Activated CD4-positive, alpha-beta T cell treated with anti-CD3 and anti-CD28 coated beads, Interleukin-2, amount 10 ng/mL, durations not matched to agents 7 days and 5 days (primary cell): Measurements from ENCODE around the gene CACNA1B. TPM values are rescaled to one million over a fixed set of nuclear protein-coding genes. Genes with fewer than 3 reads are reported as not detected.

ENCODE experiments used
- CTCF ChIA-PET: fragments of 350-600 bp; sonication (Branson Sonifier 250); formaldehyde crosslinking; loops from one replicate; lab custom pipeline; 2021; ENCODE audit warnings: antibody characterized with exemption; lab: Charles Lee
- POLR2A ChIA-PET: fragments of 350-600 bp; sonication (Branson Sonifier 250); formaldehyde crosslinking; loops from one replicate; lab custom pipeline; 2021; ENCODE audit warnings: antibody characterized with exemption; lab: Charles Lee
- DNase-seq: peaks from one replicate; pipeline ENCODE4 v3.0.0-alpha.2; 2020
- H3K27ac Mint-ChIP-seq: one replicate; pipeline ENCODE4 v1.8.0; 2021; ENCODE audit warnings: mild to moderate bottlenecking, moderate library complexity, mixed read lengths
- H3K27me3 Mint-ChIP-seq: one replicate; pipeline ENCODE4 v1.8.0; 2021; ENCODE audit warnings: mixed read lengths
- H3K36me3 Mint-ChIP-seq: one replicate; pipeline ENCODE4 v1.8.0; 2021; ENCODE audit warnings: low read depth, mixed read lengths
- H3K4me1 Mint-ChIP-seq: one replicate; pipeline ENCODE4 v1.8.0; 2021; ENCODE audit warnings: mixed read lengths
- H3K4me3 Mint-ChIP-seq: one replicate; pipeline ENCODE4 v1.8.0; 2021; ENCODE audit warnings: mild to moderate bottlenecking, moderate library complexity, mixed read lengths
- H3K9me3 Mint-ChIP-seq: one replicate; pipeline ENCODE4 v1.8.0; 2021; ENCODE audit warnings: mixed read lengths
- total RNA-seq, 2 experiments: library from RNA; stranded (reverse); gene quantifications; one replicate each; pipeline ENCODE4 v1.2.3, GENCODE V29; 2021

The CACNA1B gene
- total RNA-seq, 2 experiments from 2014 or later = not detected

- CTCF ChIA-PET = no interaction called here
- POLR2A ChIA-PET = no interaction called here
- no peak for DNase-seq
- H3K27ac Mint-ChIP-seq = no peak overlapping the region
- H3K36me3 Mint-ChIP-seq = no peaks in the 10 kb centered on the region
- H3K27me3 Mint-ChIP-seq = no peaks in the 10 kb centered on the region
- no peaks in the 10 kb centered on the region for H3K4me1 Mint-ChIP-seq
- no peaks in the 10 kb centered on the region for H3K9me3 Mint-ChIP-seq
- no peak overlapping the region for H3K4me3 Mint-ChIP-seq
These were observed 30.2 kb downstream of the CACNA1B start for GRCh38 chr9:137907776-137908175.

GRCh38 chr9:137912671-137913070 is 35.1 kb downstream of the CACNA1B start:
- H3K27me3 Mint-ChIP-seq = no peaks in the 10 kb centered on the region
- no peak overlapping the region for H3K4me3 Mint-ChIP-seq
- H3K4me1 Mint-ChIP-seq = no peaks in the 10 kb centered on the region
- POLR2A ChIA-PET = no interaction called here
- H3K27ac Mint-ChIP-seq = no peak overlapping the region
- no peaks in the 10 kb centered on the region for H3K9me3 Mint-ChIP-seq
- no peaks in the 10 kb centered on the region for H3K36me3 Mint-ChIP-seq
- no peak for DNase-seq
- CTCF ChIA-PET = no interaction called here

DNA sequence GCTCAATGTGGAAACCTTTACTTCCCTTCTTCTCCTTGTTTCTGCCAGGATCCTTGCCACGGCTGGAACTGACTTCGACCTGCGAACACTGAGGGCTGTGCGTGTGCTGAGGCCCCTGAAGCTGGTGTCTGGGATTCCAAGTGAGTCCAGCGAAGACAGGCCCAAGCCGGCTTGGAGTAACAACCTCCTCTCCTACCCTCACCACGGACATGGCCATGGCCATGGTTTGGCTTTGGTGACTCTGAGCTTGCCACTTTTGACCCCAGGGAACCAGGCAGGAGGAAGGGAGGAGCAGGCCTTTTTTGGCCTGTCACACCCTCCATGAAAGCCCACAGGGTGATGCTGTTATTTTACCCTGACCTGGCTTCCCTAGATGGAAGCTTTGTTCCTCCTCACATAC is 35.5 kb downstream of the CACNA1B start:
- CTCF ChIA-PET = no interaction called here
- Mint-ChIP-seq H3K4me1 (no peaks in the 10 kb centered on the region), H3K36me3 (no peaks in the 10 kb centered on the region), H3K4me3 (no peak overlapping the region), H3K27ac (no peak overlapping the region), H3K9me3 (no peaks in the 10 kb centered on the region), H3K27me3 (no peaks in the 10 kb centered on the region)
- no peak for DNase-seq
- POLR2A ChIA-PET = no interaction called here

- DNase-seq = no peak
- H3K4me1 Mint-ChIP-seq = no peaks in the 10 kb centered on the region
- ChIA-PET CTCF (interaction anchor here (0.5 to 0.6 kb wide), 2 partner anchors 172 to 179 kb away, joined by 3 to 4 read pairs; no protein-coding TSS in a partner anchor), POLR2A (no interaction called here)
- H3K27me3 Mint-ChIP-seq = no peaks in the 10 kb centered on the region
- H3K27ac Mint-ChIP-seq = no peak overlapping the region
- no peaks in the 10 kb centered on the region for H3K36me3 Mint-ChIP-seq
- no peak overlapping the region for H3K4me3 Mint-ChIP-seq
- H3K9me3 Mint-ChIP-seq = no peaks in the 10 kb centered on the region
These were observed 36.5 kb downstream of the CACNA1B start for GRCh38 chr9:137913771-137914767.

DNA sequence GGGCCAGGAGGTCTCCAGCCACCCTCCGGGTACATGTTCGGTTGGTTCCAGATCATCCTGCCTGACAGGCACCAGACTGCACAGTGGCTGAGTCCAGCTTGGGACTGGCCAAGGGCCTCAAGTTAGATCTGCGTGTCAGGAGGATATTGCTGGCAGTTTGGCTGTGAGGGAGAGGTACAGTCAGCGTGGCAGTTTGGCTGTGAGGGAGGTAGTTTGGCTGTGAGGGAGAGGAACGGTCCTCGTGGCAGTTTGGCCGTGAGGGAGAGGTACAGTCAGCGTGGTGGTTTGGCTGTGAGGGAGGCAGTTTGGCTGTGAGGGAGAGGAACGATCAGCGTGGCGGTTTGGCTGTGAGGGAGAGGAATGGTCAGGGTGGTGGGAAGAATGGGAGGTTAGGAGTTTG is 39.0 kb downstream of the CACNA1B start:
- no peaks in the 10 kb centered on the region for H3K9me3 Mint-ChIP-seq
- H3K27me3 Mint-ChIP-seq = no peaks in the 10 kb centered on the region
- H3K36me3 Mint-ChIP-seq = no peaks in the 10 kb centered on the region
- no peak for DNase-seq
- no peak overlapping the region for H3K4me3 Mint-ChIP-seq
- H3K4me1 Mint-ChIP-seq = no peaks in the 10 kb centered on the region
- H3K27ac Mint-ChIP-seq = no peak overlapping the region
- ChIA-PET CTCF (no interaction called here), POLR2A (no interaction called here)

- ChIA-PET CTCF (no interaction called here), POLR2A (no interaction called here)
- H3K9me3 Mint-ChIP-seq = no peaks in the 10 kb centered on the region
- H3K27me3 Mint-ChIP-seq = no peaks in the 10 kb centered on the region
- H3K36me3 Mint-ChIP-seq = no peaks in the 10 kb centered on the region
- no peaks in the 10 kb centered on the region for H3K4me1 Mint-ChIP-seq
- no peak overlapping the region for H3K27ac Mint-ChIP-seq
- DNase-seq = no peak
- no peak overlapping the region for H3K4me3 Mint-ChIP-seq
These were observed 39.5 kb downstream of the CACNA1B start for GRCh38 chr9:137917116-137917515.

DNA sequence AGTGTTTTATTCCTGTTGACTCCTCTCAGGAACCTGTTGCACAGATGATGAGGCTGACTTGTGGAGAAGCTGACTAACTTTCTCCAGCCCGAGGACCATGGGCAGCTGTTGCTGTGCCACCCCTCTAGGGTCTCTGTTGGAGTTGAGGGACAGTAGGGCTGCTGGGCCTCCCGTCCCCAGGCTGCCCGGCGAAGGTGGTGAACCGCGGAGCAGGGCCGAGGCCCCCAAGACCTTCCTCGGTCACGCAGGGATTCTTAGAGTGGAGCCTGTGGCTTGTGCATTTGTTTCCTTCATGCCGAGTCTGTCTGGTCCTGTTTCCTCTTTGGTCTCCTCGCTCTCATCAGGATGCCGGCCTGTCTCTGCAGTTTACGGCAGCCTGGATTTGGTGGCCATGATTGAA is 40.2 kb downstream of the CACNA1B start:
- ChIA-PET CTCF (interaction anchor here (0.6 kb wide), 1 partner anchor 8 kb away, joined by 3 read pairs; no protein-coding TSS in a partner anchor), POLR2A (no interaction called here)
- Mint-ChIP-seq H3K9me3 (no peaks in the 10 kb centered on the region), H3K4me3 (no peak overlapping the region), H3K4me1 (no peaks in the 10 kb centered on the region), H3K36me3 (no peaks in the 10 kb centered on the region), H3K27ac (no peak overlapping the region), H3K27me3 (no peaks in the 10 kb centered on the region)
- no peak for DNase-seq

DNA sequence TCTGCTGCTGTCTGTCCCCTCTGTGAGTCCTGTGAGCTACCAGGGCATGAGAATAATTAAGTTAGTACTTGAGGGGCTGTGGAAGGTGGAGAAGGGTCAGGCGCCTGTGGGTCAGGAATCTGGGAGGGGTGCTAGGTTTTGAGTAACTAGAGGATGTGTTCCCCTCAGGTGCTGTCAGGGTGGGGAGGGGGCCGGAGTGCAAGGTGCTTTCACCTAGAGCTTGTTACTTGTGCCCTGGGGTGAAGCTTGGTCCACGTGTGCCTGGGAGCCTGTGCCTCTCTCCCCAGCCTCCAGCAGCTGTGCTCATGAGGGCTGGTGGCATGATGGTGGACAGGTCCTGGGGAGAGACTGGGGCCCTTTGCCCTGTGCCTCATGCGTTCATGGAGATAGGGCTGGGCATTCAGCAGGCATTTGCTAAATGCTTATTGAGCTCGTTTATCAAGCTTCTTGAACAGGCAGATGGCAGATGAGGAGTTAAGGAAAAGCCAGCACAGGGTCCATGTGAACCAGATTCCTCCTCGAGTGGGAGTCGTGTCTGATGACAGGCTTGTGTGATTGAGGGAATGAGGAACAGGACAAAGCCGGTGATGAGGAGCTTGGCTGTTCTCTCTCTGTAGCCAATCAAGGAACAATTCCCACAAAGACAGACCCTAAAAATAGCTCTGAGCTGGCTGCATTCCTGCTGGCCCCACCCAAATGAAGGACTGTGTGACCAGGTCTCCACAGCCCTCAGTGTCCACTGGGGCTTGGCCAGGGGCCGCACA is 40.9 kb downstream of the CACNA1B start:
- H3K27ac Mint-ChIP-seq = no peak overlapping the region
- DNase-seq = no peak
- H3K4me3 Mint-ChIP-seq = no peak overlapping the region
- H3K9me3 Mint-ChIP-seq = no peaks in the 10 kb centered on the region
- POLR2A ChIA-PET = no interaction called here
- H3K36me3 Mint-ChIP-seq = no peaks in the 10 kb centered on the region
- no peaks in the 10 kb centered on the region for H3K4me1 Mint-ChIP-seq
- no peaks in the 10 kb centered on the region for H3K27me3 Mint-ChIP-seq
- CTCF ChIA-PET = no interaction called here

- H3K27ac Mint-ChIP-seq = no peak overlapping the region
- H3K9me3 Mint-ChIP-seq = no peaks in the 10 kb centered on the region
- ChIA-PET CTCF (no interaction called here), POLR2A (no interaction called here)
- no peak overlapping the region for H3K4me3 Mint-ChIP-seq
- H3K27me3 Mint-ChIP-seq = no peaks in the 10 kb centered on the region
- no peaks in the 10 kb centered on the region for H3K36me3 Mint-ChIP-seq
- no peaks in the 10 kb centered on the region for H3K4me1 Mint-ChIP-seq
- DNase-seq = no peak
These were observed 41.5 kb downstream of the CACNA1B start for GRCh38 chr9:137919095-137919465.

- no peak overlapping the region for H3K27ac Mint-ChIP-seq
- H3K9me3 Mint-ChIP-seq = no peaks in the 10 kb centered on the region
- no peak for DNase-seq
- H3K36me3 Mint-ChIP-seq = no peaks in the 10 kb centered on the region
- no peak overlapping the region for H3K4me3 Mint-ChIP-seq
- no peaks in the 10 kb centered on the region for H3K4me1 Mint-ChIP-seq
- POLR2A ChIA-PET = no interaction called here
- H3K27me3 Mint-ChIP-seq = no peaks in the 10 kb centered on the region
- CTCF ChIA-PET = no interaction called here
These were observed 42.1 kb downstream of the CACNA1B start for GRCh38 chr9:137919649-137920141.

GRCh38 chr9:137920753-137921152 is 43.2 kb downstream of the CACNA1B start:
- H3K4me3 Mint-ChIP-seq = no peak overlapping the region
- H3K27me3 Mint-ChIP-seq = no peaks in the 10 kb centered on the region
- no peak overlapping the region for H3K27ac Mint-ChIP-seq
- ChIA-PET CTCF (no interaction called here), POLR2A (no interaction called here)
- DNase-seq = no peak
- no peaks in the 10 kb centered on the region for H3K4me1 Mint-ChIP-seq
- no peaks in the 10 kb centered on the region for H3K36me3 Mint-ChIP-seq
- H3K9me3 Mint-ChIP-seq = no peaks in the 10 kb centered on the region

DNA sequence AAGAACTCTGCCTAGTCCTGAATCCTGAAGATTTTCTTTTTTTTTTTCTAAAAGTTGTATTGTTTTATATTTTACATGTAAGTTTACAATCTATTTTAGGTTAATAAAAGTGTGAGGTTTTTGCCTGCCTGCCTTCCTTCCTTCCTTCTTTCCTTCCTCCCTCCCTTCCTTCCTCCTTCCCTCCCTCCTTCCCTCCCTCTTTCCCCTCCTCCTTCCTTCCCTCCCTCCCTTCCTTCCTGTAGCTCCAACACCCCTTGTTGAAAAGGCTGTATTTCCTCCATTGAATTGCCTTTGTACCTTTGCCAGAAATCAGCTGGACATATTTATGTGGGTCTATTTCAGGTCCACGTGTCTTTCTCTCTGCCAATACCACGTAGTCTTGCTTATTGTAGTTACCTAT is 46.6 kb downstream of the CACNA1B start:
- H3K9me3 Mint-ChIP-seq = no peaks in the 10 kb centered on the region
- no peak overlapping the region for H3K27ac Mint-ChIP-seq
- no peaks in the 10 kb centered on the region for H3K36me3 Mint-ChIP-seq
- no peaks in the 10 kb centered on the region for H3K27me3 Mint-ChIP-seq
- H3K4me3 Mint-ChIP-seq = no peak overlapping the region
- CTCF ChIA-PET = no interaction called here
- POLR2A ChIA-PET = no interaction called here
- no peaks in the 10 kb centered on the region for H3K4me1 Mint-ChIP-seq
- DNase-seq = no peak

DNA sequence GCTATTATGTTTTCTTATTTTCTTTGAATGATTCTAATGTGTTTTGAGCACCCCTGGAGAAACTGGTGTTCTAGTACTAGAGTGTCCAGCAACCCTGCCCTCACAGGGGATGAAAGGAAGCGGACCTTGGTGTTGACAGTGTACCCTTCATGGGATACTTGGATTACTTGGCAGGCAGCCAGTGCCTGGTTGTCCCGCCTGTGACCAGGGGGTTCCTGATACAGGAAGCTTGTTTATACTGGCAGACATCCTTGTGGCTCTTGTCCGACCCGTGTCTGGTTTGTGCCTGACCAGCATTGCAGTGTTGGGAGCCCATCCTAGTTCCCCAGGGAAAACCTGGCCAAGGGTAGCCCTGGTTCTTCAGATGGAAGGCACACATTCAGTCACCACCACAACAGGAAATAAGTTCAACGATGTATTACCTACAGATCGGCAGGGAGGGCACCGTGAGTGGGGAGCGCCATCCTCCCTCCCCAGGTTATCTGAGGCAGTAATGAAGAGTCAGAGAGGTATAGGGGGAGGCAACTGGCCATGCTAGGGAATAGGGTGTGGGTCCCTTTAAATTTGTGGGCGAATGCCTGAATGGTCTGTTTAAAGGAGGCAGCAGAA is 47.3 kb downstream of the CACNA1B start:
- H3K27me3 Mint-ChIP-seq = no peaks in the 10 kb centered on the region
- no peak overlapping the region for H3K4me3 Mint-ChIP-seq
- no peak overlapping the region for H3K27ac Mint-ChIP-seq
- ChIA-PET POLR2A (no interaction called here), CTCF (no interaction called here)
- H3K36me3 Mint-ChIP-seq = no peaks in the 10 kb centered on the region
- no peaks in the 10 kb centered on the region for H3K9me3 Mint-ChIP-seq
- no peaks in the 10 kb centered on the region for H3K4me1 Mint-ChIP-seq
- no peak for DNase-seq
